HG03045 (cell line): ENCODE data around the gene BANP.
"Not testable (repeated sequence)": the region's sequence is repeated elsewhere in the genome, so short reads cannot be mapped to it uniquely, and the experiment has no call there.

Source experiments
- ATAC-seq: cut with Tn5 transposase; IDR thresholded peaks from one replicate; pipeline ENCODE4 v1.9.1; 2021; ENCODE audit warnings: mild to moderate bottlenecking, moderate library complexity; ENCODE audit not compliant: unreplicated experiment

The BANP gene

DNA sequence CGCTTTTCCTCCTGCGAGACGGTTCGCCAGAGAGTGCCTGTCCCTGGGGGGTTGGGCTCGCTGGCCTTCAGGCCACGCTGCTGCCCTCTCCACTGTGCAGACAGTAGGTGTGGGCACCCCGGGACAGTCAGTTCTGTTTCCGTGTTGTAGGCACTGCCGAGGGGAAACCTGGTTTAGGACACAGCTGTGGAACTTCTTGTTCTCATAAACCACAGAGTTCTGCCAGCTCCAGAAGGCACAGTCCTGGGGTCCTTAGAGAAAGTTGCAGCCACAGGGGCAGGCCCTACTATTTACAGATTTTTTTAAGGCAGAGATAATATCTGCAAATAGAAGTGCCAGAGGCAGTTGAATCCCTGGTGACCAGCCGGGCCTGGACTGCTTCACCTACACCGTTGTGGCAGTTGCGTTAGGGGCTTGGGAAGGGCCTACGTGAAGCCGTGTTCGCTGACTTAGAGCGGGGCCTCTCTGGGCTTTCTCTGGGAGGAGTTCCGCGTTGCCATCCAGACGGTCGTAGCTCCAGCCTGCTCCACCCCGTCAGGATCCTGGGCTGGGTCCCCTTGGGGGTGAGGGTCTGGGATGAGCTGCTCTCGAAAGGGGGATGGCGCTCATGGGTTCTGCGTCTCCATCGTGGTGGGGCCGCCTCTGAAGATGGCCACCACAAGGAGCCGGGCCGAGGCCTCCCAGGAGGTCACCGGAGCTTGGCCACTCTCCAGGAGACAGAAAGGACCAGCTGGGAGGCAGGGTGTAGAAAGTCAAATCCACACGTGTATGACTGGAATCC is 126.3 kb downstream of the BANP start:
- ATAC-seq: no peak

- ATAC-seq: no peak
These were observed 127.0 kb downstream of the BANP start for GRCh38 chr16:88078111-88078775.

DNA sequence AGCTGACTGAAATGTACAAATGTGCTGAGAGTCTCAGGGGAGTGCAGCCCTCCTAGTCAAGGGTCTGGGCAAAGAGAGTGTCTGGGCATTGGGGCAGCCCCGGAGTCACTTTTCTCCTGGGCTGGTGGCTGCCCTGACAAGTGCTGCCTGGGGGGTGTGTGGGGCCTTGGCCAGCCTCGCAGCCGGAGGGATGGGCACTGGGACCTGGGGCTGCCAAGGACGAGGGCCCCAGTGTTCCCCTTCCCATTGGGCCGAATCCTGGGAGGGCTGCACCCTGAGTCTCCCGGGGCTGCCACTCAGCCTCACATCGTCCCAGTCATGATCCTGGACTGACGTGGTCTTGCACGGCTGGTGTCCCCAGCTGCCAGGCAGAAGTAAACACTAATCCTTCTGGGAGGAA is 132.3 kb downstream of the BANP start:
- ATAC-seq: no peak

GRCh38 chr16:88084881-88085280 is 133.6 kb downstream of the BANP start:
- no peak for ATAC-seq

DNA sequence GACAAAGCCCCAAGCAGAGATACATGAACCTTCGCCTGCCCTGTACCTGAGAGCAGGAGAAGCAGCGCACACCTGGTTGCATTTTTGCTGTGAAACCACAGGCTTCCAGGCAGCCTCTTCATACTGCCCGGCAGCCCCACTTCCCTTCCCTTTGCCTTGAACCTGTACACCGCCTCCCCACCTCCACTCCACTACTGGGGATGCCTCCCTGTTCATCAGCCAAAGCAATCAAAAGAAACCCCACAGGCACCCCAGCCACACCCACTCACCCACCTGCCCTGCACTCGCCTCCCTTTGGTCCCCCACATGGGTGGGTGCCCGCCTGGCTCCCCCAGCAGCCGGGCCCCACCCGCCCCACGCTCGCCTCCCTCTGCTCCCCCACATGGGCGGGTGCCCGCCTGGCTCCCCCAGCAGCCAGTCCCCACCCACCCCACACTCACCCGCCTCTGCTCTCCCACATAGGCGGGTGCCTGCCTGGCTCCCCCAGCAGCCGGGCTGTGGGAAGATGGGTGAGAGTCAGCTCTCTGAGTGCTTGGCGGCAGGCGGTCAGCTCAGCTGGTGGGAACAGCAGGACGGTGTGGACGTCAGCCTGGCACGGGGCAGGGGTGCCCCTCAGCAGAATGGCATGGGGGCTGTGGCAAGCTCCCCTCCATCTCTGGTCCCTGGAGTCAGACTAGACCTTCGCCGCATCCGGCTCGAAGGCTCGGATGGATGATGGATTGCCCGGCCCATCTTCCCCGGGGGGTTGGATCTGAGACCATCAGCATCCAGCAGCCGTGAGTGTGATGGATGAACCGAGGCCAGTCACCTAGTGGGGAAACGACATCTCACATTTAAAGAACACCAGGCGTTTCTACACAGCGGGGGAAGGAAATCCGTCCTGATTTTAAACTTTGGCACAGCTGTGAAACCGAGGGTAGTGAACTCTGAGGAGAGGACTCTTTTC is 135.6 kb downstream of the BANP start:
- no peak for ATAC-seq

- ATAC-seq: no peak
These were observed 136.3 kb downstream of the BANP start for GRCh38 chr16:88087517-88087877.

DNA sequence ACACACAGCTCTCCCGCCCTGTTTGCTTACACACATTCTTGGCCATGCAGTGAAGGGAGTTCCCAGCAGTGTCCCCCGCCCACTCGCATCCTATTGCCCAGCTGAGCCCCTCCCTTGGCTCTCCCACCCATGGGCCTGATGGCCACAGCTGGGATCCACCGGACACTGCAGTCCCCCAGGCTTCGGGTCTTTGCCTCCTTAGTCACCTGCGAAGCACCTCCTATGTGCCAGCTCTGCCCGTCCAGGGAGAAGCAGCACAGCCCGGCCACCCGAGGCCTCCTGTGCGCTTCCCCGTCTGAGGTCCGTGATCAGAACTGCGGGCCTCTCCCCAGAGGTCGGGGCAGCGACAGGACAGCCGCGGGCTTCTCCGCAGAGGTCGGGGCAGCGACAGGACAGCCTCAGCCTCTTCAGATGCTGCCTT is 136.9 kb downstream of the BANP start:
- no peak for ATAC-seq

GRCh38 chr16:88088611-88089010 is 137.4 kb downstream of the BANP start:
- not testable (repeated sequence) for ATAC-seq

GRCh38 chr16:88089071-88089470 is 137.8 kb downstream of the BANP start:
- not testable (repeated sequence) for ATAC-seq

DNA sequence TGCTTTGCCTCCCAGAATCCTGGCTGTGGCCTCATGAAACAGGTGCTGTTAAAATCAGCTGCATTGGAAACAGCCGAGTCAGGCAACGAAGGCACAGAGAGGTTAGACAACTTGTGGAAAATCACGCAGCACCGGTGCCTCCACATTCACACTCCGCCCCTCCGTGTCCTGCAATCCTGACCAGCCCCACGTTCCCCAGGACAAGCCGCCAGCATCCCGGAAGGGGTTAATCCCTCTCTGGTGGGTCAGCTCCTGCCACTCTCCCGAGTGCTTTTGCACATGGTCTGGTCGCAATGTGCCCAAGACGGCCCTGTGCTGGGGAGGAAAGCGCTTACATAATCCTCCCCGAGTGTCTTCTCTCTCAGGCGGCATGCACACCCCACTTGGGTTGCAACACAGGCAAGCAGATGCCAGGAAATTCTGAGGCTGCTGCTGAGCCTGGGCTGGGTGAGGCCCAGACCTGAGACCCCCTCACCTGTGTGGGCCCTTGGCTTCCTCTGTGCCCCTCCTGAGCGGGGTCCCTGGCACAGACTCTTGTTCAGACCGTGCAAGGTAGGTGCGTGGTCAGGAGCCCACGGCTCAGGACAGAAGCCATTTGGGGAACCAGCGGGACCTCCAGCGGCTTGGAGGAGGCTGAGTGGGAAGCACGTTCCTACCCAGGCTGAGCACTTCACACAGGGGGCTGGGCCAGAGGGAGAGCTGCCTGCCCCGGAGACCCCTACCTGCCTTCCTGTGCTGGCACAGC is 138.6 kb downstream of the BANP start:
- ATAC-seq: not testable (repeated sequence)

DNA sequence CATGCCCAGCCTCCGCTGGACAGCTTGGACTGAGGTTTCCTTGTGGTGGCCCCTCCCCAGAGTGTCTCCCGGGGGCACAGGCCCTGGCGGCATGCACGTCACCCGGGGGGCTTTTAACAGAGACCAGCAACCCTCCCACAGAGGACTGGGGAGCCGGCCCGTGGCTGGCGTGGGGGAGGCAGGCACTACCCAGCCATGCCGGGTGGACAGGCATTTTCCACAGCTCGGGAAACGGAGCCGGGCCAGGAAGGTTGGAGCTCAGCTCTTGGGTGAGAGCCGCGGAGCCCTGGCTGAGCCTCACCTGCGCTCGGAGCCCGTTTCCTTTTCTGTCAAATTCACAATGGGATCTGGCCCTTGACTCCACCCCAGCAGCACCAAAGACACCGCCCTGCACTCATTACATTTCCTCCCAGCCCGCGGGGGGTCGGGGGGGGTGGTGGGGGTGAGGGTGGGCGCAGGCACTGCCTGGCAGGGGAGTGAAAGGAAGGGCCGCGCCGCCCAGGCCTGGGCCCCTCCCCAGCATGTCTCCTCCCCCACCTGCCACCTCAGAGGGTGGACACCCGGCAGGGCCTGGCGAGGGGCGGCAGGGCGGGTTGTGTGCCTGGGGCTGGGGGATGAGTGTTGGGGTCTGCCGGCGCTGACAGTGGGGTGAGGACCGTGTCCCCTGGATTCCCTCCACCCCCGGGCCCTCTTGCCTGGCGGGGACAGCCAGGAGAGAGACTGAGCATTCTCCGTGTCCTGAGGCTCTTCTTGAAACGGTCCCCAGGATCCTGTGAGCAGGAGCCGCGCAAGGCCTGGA is 139.3 kb downstream of the BANP start:
- ATAC-seq: not testable (repeated sequence)

DNA sequence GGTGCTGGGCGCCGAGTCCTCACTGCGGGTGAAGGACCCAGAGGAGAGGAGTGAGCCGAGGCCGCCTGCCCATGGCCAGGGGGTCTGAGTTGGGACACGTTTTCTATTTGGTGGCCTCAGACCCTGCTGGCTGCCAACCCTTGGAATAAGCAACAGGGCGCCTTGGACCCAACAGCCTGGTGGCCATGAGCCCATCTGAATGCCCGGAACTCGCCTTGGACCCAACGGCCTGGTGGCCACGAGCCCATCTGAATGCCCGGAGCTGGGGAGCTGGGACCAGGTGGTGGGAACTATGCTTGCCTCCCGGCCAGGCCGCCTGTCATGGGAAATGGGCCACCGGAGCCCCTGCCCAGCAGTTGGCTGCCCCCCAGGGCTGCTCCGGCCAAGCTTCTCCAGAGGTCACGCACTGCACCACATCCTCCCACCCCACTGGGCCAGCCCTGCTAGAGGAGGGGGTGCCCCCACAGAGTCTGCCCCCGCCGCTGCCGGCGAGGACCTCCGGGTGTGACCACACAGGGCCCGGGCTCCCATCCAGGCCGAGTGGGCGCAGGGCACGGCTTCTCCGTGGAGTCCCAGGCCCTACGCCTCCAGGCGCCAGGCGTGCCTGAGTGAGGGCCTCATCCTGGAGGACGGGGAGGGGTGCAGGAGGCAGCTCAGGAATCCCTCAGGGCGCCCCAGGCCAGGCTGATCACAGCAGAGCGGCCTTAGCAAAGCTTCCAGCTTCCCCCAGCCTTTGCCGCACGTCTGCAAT is 140.2 kb downstream of the BANP start:
- not testable (repeated sequence) for ATAC-seq

- ATAC-seq: not testable (repeated sequence)
These were observed 140.7 kb downstream of the BANP start for GRCh38 chr16:88091972-88092302.

DNA sequence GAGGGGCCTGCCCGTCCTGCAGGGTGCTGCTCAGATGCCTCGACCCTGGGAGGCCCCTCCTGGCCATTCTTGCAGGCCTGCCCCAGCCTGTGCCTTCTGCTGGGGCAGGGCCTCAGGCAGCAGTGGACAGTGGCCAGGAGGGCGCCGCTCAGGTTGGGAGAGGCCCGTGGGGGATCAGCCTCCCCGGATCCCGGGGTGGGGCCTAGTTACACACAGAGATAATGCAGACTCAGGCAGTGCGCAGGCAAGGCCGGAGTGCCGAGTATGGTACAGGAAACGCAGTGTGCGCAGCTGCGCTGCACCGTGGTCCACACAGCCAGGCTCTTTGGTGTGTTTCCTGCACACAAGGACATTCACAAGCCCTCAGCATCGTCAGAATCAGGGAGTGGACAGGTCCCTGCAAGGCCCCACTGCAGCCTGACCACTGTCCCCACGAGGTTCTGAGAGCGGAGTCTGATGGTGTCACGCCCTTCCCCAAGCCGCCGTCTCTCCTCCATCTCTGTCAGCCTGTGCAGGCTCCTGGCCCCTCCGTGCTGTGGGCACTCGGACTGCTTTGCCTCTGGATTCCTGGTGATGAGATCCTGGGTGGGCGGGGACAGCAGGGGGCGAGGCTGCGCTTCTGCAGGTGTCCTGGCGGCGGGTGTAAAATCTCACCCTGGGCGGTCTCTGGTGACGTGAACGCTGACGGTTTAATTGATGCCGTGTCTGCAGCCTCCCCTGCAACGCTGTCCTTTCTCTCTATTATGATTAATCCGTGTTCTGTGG is 141.7 kb downstream of the BANP start:
- ATAC-seq: not testable (repeated sequence)

- not testable (repeated sequence) for ATAC-seq
These were observed 142.5 kb downstream of the BANP start for GRCh38 chr16:88093556-88094252.

GRCh38 chr16:88094253-88094575 is 143.0 kb downstream of the BANP start:
- not testable (repeated sequence) for ATAC-seq

DNA sequence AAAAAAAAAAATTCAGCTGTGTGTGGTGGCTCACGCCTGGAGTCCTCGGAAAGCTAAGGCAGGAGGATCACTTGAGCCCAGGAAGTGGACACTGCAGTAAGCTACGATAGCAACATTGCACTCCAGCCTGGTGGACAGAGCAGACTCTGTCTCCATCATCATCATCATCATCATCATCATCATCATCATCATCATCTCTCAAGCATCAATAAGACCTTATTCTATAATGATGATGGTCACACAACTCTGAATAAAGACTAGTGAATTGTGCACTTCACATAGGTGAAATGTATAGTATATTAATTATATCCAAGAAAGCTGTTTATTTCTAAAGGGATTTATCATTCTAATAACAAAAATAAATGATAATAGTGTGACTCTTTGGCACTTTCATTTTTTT is 143.7 kb downstream of the BANP start:
- not testable (repeated sequence) for ATAC-seq

GRCh38 chr16:88096659-88097058 is 145.4 kb downstream of the BANP start:
- not testable (repeated sequence) for ATAC-seq
